NT2/D1 (cell line): Measurements from ENCODE around the gene PISD.

Source experiments
- DNase-seq: peaks from one replicate; pipeline ENCODE4 v3.0.0-alpha.2; 2011; ENCODE audit warnings: low read depth, low spot score
- H3K27me3 ChIP-seq: 2 replicates; pipeline ENCODE4 v1.6.0; 2011; ENCODE audit warnings: mild to moderate bottlenecking; ENCODE audit not compliant: insufficient read length, insufficient read depth
- H3K36me3 ChIP-seq: 2 replicates; pipeline ENCODE4 v1.6.1; 2011; ENCODE audit warnings: mild to moderate bottlenecking, low read length, mixed read lengths; ENCODE audit not compliant: insufficient read depth, insufficient read length
- H3K4me1 ChIP-seq: 2 replicates; pipeline ENCODE4 v1.5.1; 2011; ENCODE audit not compliant: insufficient read depth, insufficient read length
- H3K4me3 ChIP-seq: 2 replicates; pipeline ENCODE4 v1.5.1; 2011; ENCODE audit warnings: low read depth; ENCODE audit not compliant: insufficient read length
- H3K9ac ChIP-seq: 2 replicates; pipeline ENCODE4 v1.6.0; 2011; ENCODE audit warnings: low read depth; ENCODE audit not compliant: insufficient read length
- H3K9me3 ChIP-seq: 2 replicates; pipeline ENCODE4 v1.5.1; 2011; ENCODE audit warnings: mild to moderate bottlenecking, low read length; ENCODE audit not compliant: insufficient read depth
- SUZ12 ChIP-seq: IDR thresholded peaks from 2 replicates; pipeline ENCODE4 v1.6.1; 2011; ENCODE audit not compliant: insufficient read length, insufficient read depth; ENCODE audit errors: extremely low read depth
- YY1 ChIP-seq: IDR thresholded peaks from 2 replicates; pipeline ENCODE4 v1.6.1; 2011; ENCODE audit not compliant: insufficient read length, insufficient read depth
- ZNF274 ChIP-seq: IDR thresholded peaks from 2 replicates; pipeline ENCODE4 v1.6.1; 2011; ENCODE audit warnings: mild to moderate bottlenecking, low read depth, low read length

Gene PISD

DNA sequence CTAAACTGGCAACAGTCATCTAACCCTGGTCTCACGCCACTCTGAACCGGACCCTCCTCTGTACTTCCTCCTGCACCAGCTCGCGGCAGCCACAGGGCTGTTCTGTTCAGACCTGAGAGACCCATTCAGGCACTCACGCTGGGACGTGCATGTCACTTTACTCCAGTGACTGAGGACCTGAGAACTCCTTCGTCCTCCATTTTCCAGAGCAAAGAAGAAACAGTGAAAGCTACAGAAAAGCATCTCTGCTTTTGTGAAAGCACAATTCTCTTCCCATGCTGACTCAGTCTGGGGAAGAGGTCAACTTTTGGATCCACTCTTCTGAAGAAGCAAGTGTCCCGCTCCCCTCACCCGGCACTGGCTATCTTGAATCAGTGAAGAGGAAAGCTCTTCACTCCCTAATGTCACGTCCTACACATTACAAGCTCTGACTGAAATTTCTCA lies 24.5 kb downstream of the PISD start:
- no peak overlapping the region for H3K4me3 ChIP-seq
- DNase-seq = no peak
- H3K27me3 ChIP-seq = no peaks in the 10 kb centered on the region
- TF ChIP-seq YY1 (no peak), SUZ12 (no peak), ZNF274 (no peak)
- no peak overlapping the region for H3K9ac ChIP-seq
- no peaks in the 10 kb centered on the region for H3K9me3 ChIP-seq
- H3K4me1 ChIP-seq = no peaks in the 10 kb centered on the region
- H3K36me3 ChIP-seq = peaks cover 8% of the 10 kb centered on the region

DNA sequence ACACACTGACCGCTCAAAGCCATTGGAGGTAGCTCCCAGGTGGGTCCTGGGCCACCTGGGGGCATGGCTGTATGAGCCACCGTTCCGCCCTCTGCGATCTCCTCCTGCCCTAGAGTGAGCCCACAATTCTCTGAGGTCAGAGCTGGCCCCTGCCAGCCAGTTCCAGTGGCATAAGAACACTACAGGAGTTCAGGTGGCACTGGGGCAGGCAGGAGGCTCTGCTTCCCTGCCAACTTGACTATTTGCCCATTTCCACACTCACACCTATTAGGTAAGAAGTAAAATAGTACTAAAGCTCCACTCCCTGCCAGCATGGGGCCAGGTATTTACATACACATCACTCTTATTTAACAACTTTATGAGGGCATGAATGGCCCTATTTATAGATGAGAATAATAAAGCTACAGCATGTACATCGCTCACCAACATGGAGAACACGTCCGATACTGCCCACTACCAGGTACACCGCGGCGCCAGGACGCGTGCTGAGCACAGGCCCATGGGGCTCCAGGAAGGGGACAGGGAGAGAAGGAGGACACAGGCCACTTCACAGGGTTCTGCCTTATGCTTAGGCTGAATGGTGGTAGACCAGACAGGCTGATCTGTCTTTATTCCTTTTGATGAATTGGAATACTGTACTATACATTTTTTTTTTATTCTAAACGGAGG lies 26.2 kb downstream of the PISD start:
- Histone ChIP-seq H3K9ac (no peak overlapping the region), H3K4me3 (no peak overlapping the region), H3K4me1 (peaks cover 5% of the 10 kb centered on the region), H3K27me3 (no peaks in the 10 kb centered on the region), H3K9me3 (no peaks in the 10 kb centered on the region), H3K36me3 (peaks cover 19% of the 10 kb centered on the region)
- no peak for TF ChIP-seq SUZ12
- no peak for DNase-seq

DNA sequence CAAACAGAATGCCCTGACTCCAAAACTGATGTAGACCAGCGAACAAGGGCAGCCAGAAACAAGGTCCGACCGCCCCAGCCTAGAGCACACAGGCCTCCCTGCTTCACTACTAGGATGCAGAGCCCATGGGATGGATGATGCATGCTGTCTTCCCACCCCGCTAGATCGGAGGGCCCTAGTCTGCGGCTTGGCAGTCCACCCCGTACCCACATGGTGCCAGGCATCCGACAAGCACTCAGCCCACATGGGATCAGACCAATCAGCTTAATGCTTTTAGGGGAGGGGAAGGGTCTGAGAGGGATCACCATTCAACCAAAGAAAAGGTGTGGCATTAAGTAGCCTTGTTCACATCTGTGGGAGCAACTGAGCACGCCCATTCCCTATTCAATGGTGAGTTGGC lies 30.6 kb downstream of the PISD start:
- no peak for DNase-seq
- H3K4me3 ChIP-seq = no peak overlapping the region
- H3K9ac ChIP-seq = peak overlapping the region; percentile 50
- peaks cover 45% of the 10 kb centered on the region for H3K36me3 ChIP-seq
- peaks cover 15% of the 10 kb centered on the region for H3K4me1 ChIP-seq
- no peaks in the 10 kb centered on the region for H3K27me3 ChIP-seq
- TF ChIP-seq YY1 (no peak), SUZ12 (no peak), ZNF274 (no peak)
- H3K9me3 ChIP-seq = no peaks in the 10 kb centered on the region

DNA sequence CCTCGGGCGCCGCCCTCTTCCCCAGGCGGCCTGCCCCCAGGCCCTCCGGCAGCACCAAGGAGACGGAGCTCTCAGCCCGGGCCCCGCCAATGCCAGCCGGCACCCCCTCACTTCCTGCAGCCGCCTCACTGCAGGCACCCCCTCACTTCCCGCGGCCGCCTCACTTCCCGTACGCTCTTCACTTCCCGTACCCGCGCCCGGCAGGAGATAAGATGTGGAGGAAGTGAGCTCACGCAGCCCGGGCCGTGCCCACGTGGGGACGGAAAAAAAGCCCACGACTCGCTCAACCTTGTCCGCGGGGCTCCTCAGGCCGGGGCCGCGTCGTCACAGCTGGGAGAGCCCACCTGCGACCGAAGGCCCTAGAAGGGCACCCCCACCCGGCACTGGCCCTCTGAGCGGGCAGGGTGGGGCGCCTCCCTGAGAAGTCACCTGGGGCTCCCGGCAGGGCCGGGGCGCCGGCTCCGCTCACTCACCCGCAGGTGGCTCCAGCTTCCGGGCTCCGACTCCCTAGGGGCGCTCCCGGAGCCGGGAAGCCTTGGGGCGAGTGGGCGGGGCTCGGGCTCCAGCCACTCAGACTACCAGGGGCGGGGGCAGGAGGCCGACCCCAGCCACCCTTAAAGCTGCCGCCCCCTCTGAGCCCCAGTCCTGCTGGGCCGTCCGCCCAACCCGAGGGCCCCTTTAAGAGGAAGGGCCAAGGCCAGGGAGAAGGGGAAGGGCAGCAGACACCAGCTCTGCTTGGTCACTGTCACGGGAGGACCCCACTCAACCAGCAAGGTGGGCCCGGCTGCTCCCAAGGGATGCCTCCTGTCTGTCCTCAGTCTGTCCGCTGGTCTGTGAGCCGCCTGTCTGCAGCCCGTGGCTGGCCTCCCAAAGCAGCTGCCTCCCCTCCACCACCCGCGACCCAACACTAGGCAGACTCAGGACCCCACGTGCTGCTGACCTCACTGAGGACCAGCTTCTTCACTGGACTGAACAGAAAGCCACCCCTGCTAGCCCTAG lies 31.4 kb downstream of the PISD start:
- Histone ChIP-seq H3K9ac (peak overlapping the region; percentile 50), H3K4me1 (peaks cover 23% of the 10 kb centered on the region), H3K4me3 (no peak overlapping the region), H3K36me3 (peaks cover 43% of the 10 kb centered on the region), H3K9me3 (no peaks in the 10 kb centered on the region), H3K27me3 (no peaks in the 10 kb centered on the region)
- DNase-seq = no peak
- TF ChIP-seq SUZ12 (no peak), ZNF274 (no peak), YY1 (no peak)

DNA sequence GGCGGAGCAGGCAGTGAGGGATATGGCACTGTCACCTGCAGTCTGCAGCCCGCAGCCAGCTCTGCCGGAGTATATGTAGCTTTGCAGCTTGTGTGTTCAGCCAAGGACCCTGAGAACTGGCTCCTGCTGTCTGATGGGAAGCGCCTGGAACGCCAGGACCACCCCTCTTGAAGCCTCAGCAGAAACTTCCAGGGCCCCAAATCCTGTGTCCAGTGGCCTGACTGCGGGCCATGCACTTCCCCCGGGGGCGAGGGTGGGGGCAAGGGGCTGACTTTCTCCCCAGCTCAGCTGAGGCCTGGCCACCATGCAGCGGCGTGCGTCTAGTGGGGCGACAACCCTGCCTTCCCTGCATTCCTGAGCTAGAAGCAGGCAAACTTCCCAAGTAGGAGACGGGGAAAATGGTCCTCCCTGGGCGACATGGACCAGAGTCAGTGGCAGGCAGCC lies 32.3 kb downstream of the PISD start:
- no peak for TF ChIP-seq ZNF274
- no peak for TF ChIP-seq SUZ12
- Histone ChIP-seq H3K27me3 (no peaks in the 10 kb centered on the region), H3K9ac (peak overlapping the region; percentile 21), H3K4me1 (peaks cover 30% of the 10 kb centered on the region), H3K36me3 (peaks cover 43% of the 10 kb centered on the region), H3K9me3 (no peaks in the 10 kb centered on the region), H3K4me3 (no peak overlapping the region)
- DNase-seq = no peak

DNA sequence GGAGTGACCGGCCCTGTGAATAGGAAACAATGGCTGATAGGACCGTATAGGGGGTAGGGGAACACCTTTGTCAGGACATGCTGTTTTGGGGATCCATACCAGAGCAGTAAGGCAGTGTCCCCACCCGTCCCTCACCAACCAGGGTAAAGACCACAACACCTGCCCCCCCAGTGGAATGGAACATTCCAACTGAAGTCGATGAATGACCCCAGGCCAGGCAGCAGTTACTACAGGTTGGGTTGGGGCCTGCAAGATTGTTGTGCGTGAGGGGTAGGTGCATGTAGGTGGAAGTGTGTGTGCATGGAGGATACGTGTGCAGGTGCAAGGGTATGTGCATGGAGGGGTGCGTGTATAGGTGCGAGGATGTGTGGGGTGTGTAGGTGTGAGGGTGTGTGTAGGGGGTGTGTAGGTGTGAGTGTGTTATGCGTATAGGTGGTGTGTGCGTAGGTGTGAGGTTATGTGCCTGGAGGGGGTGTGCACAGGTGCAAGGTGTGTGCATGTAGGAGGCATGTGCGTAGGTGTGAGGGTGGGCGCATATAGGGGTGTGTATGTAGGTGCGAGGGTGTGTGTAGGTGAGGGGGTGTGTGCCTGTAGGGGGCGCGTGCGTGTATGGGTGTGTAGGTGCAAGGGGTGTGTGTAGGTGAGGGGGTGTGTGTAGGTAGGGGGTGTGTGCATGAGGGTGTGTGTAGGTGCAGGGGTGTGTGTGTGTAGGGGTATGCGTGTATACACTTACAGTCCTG lies 32.9 kb downstream of the PISD start:
- Histone ChIP-seq H3K4me1 (peaks cover 31% of the 10 kb centered on the region), H3K36me3 (peaks cover 43% of the 10 kb centered on the region), H3K9me3 (no peaks in the 10 kb centered on the region), H3K9ac (no peak overlapping the region), H3K27me3 (no peaks in the 10 kb centered on the region), H3K4me3 (no peak overlapping the region)
- TF ChIP-seq ZNF274 (no peak), YY1 (no peak), SUZ12 (no peak)
- DNase-seq = no peak

DNA sequence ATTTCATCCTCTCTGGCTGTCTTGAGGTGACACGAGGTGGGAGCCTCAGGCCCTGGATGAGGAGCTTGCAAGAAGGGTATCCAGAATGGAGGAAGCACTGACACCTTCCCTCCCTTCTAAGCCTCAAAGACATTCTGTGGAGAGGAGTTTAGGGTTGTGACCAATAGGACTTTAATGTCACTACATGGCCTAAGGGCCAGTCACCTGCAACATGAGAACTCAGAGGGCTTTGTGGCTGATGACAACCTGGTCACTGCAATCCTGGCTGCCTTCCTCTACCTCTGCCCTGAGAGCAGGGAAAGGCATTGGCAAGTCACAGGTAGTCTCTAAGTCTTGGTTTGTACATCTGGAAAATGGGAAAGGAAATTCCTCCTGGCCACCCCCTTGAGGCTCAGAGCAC lies 33.7 kb downstream of the PISD start:
- H3K9ac ChIP-seq = no peak overlapping the region
- no peak for TF ChIP-seq SUZ12
- no peak for TF ChIP-seq ZNF274
- no peak for TF ChIP-seq YY1
- no peaks in the 10 kb centered on the region for H3K9me3 ChIP-seq
- H3K4me3 ChIP-seq = no peak overlapping the region
- peaks cover 37% of the 10 kb centered on the region for H3K4me1 ChIP-seq
- H3K36me3 ChIP-seq = peaks cover 46% of the 10 kb centered on the region
- no peak for DNase-seq
- H3K27me3 ChIP-seq = no peaks in the 10 kb centered on the region
